Measurements from ENCODE around the gene VPS51. TPM values are rescaled to one million over a fixed set of nuclear protein-coding genes. Genes with fewer than 3 reads are reported as not detected.

VPS51 gene
- total RNA-seq: 76.5 and 94.3 TPM in 2 replicates
- long read RNA-seq, partial matches to known transcripts: 1 of 4 reads
- long read RNA-seq, other reads (novel, unspliced or antisense): 1 of 4 reads

- no peak for TF ChIP-seq CTCF (conservative IDR thresholded peaks at IDR 0.05)
- no peaks in the 10 kb centered on the region for H3K9me3 Mint-ChIP-seq
- H3K27me3 Mint-ChIP-seq (ENCODE audit: low read depth): no peaks in the 10 kb centered on the region
- peak within 1 kb of the TSS; percentile 99 for H3K27ac Mint-ChIP-seq (ENCODE audit: unreplicated experiment)
- peaks cover 4% of the 10 kb centered on the region for H3K4me1 Mint-ChIP-seq
- H3K4me3 Mint-ChIP-seq: peak within 1 kb of the TSS; percentile 97
- H3K36me3 Mint-ChIP-seq (ENCODE audit: low read depth): no peaks in the 10 kb centered on the region
- peak; percentile 78 for DNase-seq (ENCODE audit: low read depth, low spot score)
These were observed at the start of gene VPS51 for GRCh38 chr11:65095974-65096806. TSS of gene VPS51 (plus strand) at chr11:65096214. CDS start at chr11:65096251, 37 bp downstream.

GRCh38 chr11:65047581-65048422, 48.2 kb upstream of the VPS51 start:
- peaks cover 3% of the 10 kb centered on the region for H3K36me3 Mint-ChIP-seq (ENCODE audit: low read depth)
- no peak for TF ChIP-seq CTCF (conservative IDR thresholded peaks at IDR 0.05)
- H3K27me3 Mint-ChIP-seq (ENCODE audit: low read depth): no peaks in the 10 kb centered on the region
- no peak overlapping the region for H3K4me3 Mint-ChIP-seq
- no peaks in the 10 kb centered on the region for H3K4me1 Mint-ChIP-seq
- DNase-seq (ENCODE audit: low read depth, low spot score): no peak
- no peaks in the 10 kb centered on the region for H3K9me3 Mint-ChIP-seq
- peak overlapping the region; percentile 35 for H3K27ac Mint-ChIP-seq (ENCODE audit: unreplicated experiment)

GRCh38 chr11:65051398-65051858, 44.6 kb upstream of the VPS51 start:
- Mint-ChIP-seq H3K27ac (ENCODE audit: unreplicated experiment) (no peak overlapping the region), H3K9me3 (no peaks in the 10 kb centered on the region), H3K4me1 (no peaks in the 10 kb centered on the region), H3K36me3 (ENCODE audit: low read depth) (no peaks in the 10 kb centered on the region), H3K27me3 (ENCODE audit: low read depth) (peaks cover 3% of the 10 kb centered on the region), H3K4me3 (no peak overlapping the region)
- DNase-seq (ENCODE audit: low read depth, low spot score): no peak
- no peak for TF ChIP-seq CTCF (conservative IDR thresholded peaks at IDR 0.05)

GRCh38 chr11:65053827-65054508, 42.0 kb upstream of the VPS51 start:
- Mint-ChIP-seq H3K27ac (ENCODE audit: unreplicated experiment) (no peak overlapping the region), H3K27me3 (ENCODE audit: low read depth) (peaks cover 3% of the 10 kb centered on the region), H3K36me3 (ENCODE audit: low read depth) (no peaks in the 10 kb centered on the region), H3K9me3 (no peaks in the 10 kb centered on the region), H3K4me1 (no peaks in the 10 kb centered on the region), H3K4me3 (no peak overlapping the region)
- TF ChIP-seq CTCF (conservative IDR thresholded peaks at IDR 0.05): no peak
- no peak for DNase-seq (ENCODE audit: low read depth, low spot score)

- H3K9me3 Mint-ChIP-seq: no peaks in the 10 kb centered on the region
- H3K27ac Mint-ChIP-seq (ENCODE audit: unreplicated experiment): no peak overlapping the region
- DNase-seq (ENCODE audit: low read depth, low spot score): no peak
- no peak overlapping the region for H3K4me3 Mint-ChIP-seq
- no peak for TF ChIP-seq CTCF (conservative IDR thresholded peaks at IDR 0.05)
- H3K27me3 Mint-ChIP-seq (ENCODE audit: low read depth): peaks cover 7% of the 10 kb centered on the region
- H3K4me1 Mint-ChIP-seq: no peaks in the 10 kb centered on the region
- no peaks in the 10 kb centered on the region for H3K36me3 Mint-ChIP-seq (ENCODE audit: low read depth)
These were observed 40.5 kb upstream of the VPS51 start for GRCh38 chr11:65055538-65055937.

Measured in neural crest cell (in vitro differentiated cells).